Stimulated activated naive CD4-positive, alpha-beta T cell treated with Interleukin-2 at 50 U/mL for 16 hours (primary cell): ENCODE results near the gene TNS1.

Experiments
- DNase-seq: peaks from one replicate; lab custom pipeline; 2025; lab: John Stamatoyannopoulos, UW

Gene TNS1

GRCh38 chr2:217830807-217831206, 172.0 kb downstream of the TNS1 start:
- no peak for DNase-seq

GRCh38 chr2:217830061-217830460, 172.7 kb downstream of the TNS1 start:
- DNase-seq = no peak

GRCh38 chr2:217829420-217829819, 173.4 kb downstream of the TNS1 start:
- DNase-seq = no peak

DNA sequence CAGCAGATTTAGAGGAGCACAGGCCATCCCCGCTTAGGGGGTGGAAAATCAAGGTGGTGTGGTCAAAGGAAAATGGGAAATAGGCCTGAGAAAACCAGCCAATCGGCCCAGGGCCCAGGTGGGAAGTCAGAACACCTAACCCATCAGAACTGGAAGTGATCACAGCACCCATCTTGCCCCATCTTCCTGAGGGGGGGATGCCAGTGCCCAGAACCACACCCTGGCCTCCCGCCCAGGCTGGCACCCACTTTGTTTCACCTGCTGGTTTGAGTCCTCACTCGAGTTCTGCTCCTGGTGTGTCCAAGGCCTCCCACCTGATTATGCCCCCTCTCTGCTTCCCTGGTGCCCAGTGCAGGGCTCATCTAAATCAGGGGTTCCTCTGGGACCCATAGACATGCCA, 174.5 kb downstream of the TNS1 start:
- no peak for DNase-seq

DNA sequence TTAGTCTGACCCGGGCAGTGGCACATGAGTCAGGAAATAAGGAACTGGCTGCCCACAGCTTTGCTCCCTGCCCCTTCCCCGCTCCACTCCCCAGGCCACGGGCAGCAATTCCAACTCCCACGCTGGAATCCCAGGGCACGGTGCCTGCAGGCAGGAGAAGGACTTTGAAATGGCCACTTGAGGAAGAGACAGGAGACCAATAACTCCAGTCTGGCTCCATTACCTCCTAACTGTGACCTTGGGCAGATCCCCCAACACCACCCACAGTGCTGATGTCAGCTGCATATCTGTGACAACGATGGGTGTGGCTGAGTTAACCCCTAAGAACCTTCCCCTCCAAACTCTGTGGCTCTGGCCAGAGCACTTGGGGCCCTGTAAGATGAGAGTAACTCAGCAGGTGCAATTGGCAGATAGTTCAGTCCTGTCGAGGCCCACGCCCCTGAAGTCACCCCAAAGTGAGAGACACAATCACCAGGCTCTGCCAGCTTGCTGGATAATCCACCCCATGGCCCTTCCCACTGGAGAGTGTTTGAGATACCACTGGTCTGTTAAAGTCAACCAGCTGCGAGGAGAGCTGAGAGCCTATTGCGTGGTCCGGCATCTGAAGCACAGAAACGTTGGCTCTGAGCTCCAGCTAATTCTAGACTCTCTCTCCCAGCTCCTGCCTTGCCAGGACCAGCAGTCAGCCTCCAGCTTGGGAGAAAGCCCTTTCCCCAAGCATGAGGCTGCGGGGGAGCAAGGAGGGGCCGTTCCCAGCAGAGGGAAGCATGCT, 175.2 kb downstream of the TNS1 start:
- no peak for DNase-seq

- no peak for DNase-seq
Observed at GRCh38 chr2:217826991-217827390, 175.8 kb downstream of the TNS1 start.

- DNase-seq = no peak
Observed at GRCh38 chr2:217826520-217826919, 176.3 kb downstream of the TNS1 start.

GRCh38 chr2:217825469-217826235, 177.1 kb downstream of the TNS1 start:
- DNase-seq = no peak

- no peak for DNase-seq
Observed at GRCh38 chr2:217824223-217824622, 178.6 kb downstream of the TNS1 start.

GRCh38 chr2:217823626-217824025, 179.2 kb downstream of the TNS1 start:
- no peak for DNase-seq

- no peak for DNase-seq
Observed at GRCh38 chr2:217822296-217823252, 180.2 kb downstream of the TNS1 start.

GRCh38 chr2:217821536-217822147, 181.2 kb downstream of the TNS1 start:
- no peak for DNase-seq

DNA sequence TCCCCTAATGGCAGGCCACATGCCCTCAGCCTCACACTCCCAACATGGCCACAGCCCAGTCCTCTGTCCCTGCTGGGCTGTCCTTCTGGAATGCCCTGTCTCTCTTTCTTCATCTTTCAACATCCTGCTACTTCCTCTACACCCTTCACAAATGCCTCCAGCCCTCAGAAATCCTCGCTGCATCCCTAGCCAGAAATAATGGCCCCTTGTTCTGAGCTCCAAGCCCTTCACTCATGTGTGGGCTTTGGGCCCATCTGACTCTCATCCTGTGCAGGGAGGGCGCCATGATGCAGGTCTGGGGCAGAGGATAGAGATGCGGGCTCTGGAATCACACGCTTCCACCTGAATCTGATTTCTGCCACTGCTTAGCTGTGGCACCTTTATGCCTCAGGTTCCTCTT, 181.9 kb downstream of the TNS1 start:
- DNase-seq = no peak

DNA sequence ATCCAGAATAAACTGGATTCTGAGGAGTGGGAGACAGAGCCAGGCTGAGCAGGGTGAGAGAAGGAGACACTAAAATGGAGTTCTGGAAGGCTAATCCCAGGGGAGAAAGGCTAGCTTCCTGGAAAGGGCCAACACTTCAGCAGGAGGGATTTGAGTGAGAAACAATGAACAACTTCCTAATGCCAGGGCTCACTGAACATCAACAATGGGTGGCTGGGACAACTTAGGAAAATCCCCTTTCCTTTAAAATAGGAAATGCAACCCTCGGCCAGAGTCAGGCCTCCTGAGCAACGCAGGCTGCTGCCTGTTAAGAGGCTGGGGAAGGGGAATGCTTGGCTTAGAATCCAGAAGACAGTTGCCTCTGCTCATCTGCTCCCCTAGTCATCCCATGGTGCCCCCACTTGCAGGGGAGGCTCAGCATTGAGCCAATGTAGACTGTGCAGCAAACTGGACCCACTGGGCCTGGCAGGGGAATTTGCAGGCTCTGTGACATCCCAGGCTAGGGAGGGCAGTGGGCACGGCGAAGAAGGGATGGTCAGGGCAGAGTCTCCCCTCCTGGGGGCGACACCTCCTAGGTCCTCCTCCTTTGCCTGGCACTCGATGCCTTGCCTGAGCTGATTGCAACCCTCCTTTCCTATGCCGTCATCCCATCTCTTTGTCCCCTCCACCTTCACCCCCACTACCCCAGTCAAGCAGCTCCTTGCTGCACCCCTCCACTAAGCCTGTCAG, 182.5 kb downstream of the TNS1 start:
- DNase-seq = no peak

DNA sequence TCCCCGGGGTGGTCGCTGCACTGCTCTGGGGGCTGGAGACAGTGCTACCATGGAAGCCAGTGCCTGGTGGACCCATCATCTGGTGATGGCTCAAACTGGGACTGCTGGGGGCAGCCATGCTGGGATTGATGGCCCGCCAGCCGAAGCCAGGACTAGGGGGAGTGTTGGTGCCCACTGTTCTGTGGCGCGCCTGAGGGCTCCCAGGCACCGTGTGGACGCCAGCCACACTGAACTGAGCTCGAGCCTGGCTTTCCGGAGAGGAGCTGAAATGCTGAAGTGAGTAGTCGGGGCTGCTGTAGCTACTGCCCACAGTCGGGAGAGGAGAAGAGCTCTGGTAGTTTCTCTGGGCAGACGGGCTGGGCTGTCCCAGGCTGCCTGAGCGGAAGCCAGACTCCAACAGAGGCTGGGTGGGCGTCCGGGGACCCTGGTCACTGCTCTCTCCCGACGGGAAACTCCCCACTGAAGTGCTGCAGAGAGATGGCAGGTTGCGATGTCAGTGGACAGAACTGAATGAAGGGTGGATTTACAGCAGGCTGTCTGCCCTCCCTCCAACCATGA, 184.4 kb downstream of the TNS1 start:
- no peak for DNase-seq

GRCh38 chr2:217817466-217818292, 185.1 kb downstream of the TNS1 start:
- no peak for DNase-seq

DNA sequence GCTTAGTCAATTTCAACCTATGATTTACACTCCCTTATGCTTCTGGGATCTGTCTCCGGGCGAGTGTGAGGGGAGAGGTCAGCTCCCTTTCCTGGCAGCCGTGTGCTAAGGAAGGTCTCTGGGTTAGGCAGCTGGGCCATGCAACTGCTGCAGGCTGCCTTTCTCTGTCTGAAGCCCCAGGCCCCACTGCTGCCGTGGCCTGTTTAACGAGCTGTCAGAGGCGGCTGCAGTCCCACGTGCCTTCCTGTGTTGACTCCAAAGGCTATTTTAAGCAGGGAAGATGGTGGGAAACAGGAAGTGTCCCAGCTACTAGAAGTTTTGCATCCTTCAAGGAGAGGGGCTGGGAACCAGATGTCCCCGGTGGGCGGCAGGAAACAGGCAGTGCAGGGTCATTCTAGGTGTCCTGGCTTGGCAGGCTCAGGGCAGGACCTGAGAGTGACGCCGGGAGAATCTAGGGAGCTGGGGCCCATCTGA, 186.4 kb downstream of the TNS1 start:
- no peak for DNase-seq

- DNase-seq = no peak
Observed at GRCh38 chr2:217813828-217814227, 189.0 kb downstream of the TNS1 start.

DNA sequence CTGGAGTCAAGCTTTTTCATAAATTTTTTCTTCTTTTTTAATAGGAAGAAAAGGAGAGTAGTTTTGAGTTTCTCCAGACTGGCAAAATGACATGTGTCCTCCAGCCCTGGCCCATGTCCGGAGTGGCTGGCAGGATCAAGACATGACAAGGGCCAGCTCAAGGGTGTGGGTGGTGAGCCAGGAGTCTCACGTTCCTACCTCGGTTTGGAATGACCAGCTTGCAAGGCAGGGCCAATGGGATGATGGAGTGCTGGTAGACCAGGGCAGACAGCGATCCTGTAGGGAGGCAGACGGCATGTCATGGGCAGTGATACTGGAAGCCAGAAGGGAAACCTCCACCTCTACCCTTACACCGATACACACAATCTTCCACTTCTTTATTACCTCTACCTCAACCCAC, 190.6 kb downstream of the TNS1 start:
- no peak for DNase-seq

DNA sequence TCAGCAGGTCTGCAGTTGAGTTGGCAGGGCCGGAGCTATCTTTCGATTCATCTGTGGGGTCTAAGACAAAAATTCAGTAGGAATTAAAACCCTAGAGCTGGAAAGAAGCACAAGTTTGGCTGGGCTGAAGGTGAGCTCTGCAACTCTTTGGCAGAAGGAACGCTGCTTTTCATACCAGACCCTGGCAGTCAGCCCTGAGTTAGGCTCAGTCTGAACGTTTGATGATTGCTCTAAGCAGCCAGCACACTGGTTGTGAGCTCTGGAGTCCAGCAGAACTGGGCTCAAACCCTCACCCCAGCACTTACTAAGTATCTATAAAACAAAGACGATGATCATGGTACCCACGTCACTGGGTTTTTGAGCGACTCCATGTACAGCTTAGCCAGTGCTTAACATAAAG, 192.5 kb downstream of the TNS1 start:
- DNase-seq = no peak
